ENCODE measurements around the gene CASS4. TPM values are rescaled to one million over a fixed set of nuclear protein-coding genes. Genes with fewer than 3 reads are reported as not detected.

Gene CASS4
- total RNA-seq, 1 donor from 2014 or later = 0.56 TPM

DNA sequence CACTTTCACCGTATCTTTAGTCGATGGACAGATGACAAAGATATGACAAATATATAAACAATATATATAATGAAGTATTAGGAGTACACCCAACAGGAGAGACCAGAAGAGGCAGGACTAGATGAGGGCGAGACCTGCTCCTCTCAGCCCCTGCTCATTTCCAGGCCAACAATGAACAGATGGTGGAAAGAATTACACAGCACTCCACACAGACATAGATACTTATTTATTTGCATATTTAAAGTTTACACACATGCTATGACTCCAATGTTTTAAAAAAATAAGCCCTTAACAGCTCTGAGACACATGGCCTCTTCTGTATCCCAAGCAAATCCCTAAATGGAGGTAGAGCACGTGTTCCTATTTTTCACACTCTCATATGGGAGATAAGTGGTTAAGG, 42.9 kb upstream of the CASS4 start:
- TF ChIP-seq, protein P1, sequence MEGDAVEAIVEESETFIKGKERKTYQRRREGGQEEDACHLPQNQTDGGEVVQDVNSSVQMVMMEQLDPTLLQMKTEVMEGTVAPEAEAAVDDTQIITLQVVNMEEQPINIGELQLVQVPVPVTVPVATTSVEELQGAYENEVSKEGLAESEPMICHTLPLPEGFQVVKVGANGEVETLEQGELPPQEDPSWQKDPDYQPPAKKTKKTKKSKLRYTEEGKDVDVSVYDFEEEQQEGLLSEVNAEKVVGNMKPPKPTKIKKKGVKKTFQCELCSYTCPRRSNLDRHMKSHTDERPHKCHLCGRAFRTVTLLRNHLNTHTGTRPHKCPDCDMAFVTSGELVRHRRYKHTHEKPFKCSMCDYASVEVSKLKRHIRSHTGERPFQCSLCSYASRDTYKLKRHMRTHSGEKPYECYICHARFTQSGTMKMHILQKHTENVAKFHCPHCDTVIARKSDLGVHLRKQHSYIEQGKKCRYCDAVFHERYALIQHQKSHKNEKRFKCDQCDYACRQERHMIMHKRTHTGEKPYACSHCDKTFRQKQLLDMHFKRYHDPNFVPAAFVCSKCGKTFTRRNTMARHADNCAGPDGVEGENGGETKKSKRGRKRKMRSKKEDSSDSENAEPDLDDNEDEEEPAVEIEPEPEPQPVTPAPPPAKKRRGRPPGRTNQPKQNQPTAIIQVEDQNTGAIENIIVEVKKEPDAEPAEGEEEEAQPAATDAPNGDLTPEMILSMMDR (conservative IDR thresholded peaks at IDR 0.05) = no peak
- Mint-ChIP-seq H3K27me3 (no peaks in the 10 kb centered on the region), H3K4me1 (ENCODE audit: unreplicated experiment) (no peaks in the 10 kb centered on the region), H3K36me3 (peaks cover 22% of the 10 kb centered on the region), H3K9me3 (no peaks in the 10 kb centered on the region), H3K27ac (no peak overlapping the region), H3K4me3 (no peak overlapping the region)
- no peak for DNase-seq (ENCODE audit: extremely low spot score, unreplicated experiment)

DNA sequence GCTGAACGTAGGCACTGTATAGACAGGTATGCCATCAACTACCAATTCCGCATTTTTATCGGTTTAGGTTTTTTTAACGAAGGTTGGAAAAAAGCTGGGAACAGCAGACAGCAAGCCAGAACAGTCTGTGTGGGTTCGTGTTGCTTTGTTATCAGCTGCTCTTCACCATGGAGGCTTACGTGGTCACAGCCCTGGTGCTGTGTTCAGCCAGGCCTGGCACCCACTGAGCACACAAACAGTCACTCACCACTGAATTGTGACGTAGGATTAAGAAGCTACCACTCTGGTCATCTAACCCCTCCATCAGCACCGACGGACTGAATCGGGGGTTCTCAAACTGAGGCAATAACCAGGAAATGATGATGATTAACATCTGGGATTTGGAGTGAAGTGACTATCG, 40.1 kb upstream of the CASS4 start:
- no peak overlapping the region for H3K4me3 Mint-ChIP-seq
- no peaks in the 10 kb centered on the region for H3K27me3 Mint-ChIP-seq
- no peak overlapping the region for H3K27ac Mint-ChIP-seq
- H3K4me1 Mint-ChIP-seq (ENCODE audit: unreplicated experiment) = no peaks in the 10 kb centered on the region
- TF ChIP-seq, protein P1 (conservative IDR thresholded peaks at IDR 0.05) = no peak
- DNase-seq (ENCODE audit: extremely low spot score, unreplicated experiment) = no peak
- no peaks in the 10 kb centered on the region for H3K9me3 Mint-ChIP-seq
- peaks cover 14% of the 10 kb centered on the region for H3K36me3 Mint-ChIP-seq

DNA sequence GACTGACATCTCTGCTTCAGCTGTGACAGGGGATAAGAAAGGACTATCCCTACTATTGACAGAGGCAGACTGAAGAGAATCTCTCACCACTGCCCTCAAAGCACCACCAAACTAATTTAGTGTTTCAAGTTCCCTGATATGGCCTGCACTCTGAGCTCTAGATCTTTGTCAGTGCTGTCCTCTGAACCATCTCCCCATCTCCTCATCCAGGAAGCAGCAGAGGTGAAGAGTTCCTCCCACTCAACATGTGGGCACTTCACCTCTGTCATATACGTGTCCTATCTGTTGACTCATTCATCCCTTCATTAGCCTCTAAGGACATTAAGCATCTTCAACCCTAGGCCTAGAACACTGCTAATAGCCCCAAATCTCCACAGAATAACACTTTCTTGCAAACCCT, 39.2 kb upstream of the CASS4 start:
- Mint-ChIP-seq H3K36me3 (peaks cover 12% of the 10 kb centered on the region), H3K9me3 (no peaks in the 10 kb centered on the region), H3K27ac (no peak overlapping the region), H3K27me3 (no peaks in the 10 kb centered on the region), H3K4me3 (no peak overlapping the region), H3K4me1 (ENCODE audit: unreplicated experiment) (no peaks in the 10 kb centered on the region)
- DNase-seq (ENCODE audit: extremely low spot score, unreplicated experiment) = no peak
- TF ChIP-seq, protein P1 (conservative IDR thresholded peaks at IDR 0.05) = no peak

DNA sequence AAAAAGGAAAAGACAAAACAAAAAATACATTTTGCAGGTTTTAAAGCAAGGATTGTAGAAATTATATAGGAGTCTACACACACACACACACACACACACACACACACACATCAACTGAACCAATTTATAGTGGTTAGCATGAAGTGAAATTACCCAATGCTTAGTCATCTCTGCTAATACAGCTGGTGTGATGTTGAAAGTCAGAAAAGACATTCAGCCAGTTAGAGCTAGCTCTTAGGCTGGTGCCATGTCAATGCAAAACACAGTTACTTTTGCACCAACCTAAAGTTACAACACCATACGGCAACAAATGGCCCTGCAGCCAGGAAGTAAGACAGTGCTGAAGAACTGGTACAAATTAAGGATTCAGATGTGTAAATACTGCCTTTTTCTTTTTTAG, 38.1 kb upstream of the CASS4 start:
- TF ChIP-seq, protein P1 (conservative IDR thresholded peaks at IDR 0.05) = no peak
- Mint-ChIP-seq H3K36me3 (peaks cover 20% of the 10 kb centered on the region), H3K9me3 (no peaks in the 10 kb centered on the region), H3K4me1 (ENCODE audit: unreplicated experiment) (no peaks in the 10 kb centered on the region), H3K27ac (no peak overlapping the region), H3K27me3 (no peaks in the 10 kb centered on the region), H3K4me3 (no peak overlapping the region)
- no peak for DNase-seq (ENCODE audit: extremely low spot score, unreplicated experiment)

DNA sequence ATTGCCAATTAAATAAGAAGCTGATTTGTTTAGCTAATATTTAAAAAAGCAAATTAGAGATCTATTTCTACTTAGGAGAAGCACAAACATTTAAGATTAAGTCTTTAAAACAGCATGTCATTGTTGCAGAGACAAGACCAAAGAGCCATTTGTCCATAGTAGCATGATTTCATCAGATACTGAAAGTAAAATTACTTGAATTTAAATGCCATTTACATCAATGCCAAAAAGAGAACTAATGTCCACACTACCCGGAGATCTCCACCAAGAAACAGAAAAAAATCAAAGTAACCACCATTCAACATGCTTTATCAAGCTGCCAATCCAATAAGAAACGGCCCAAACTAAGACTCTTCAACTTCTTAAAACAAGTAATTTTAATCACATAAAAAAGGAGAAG, 35.7 kb upstream of the CASS4 start:
- no peaks in the 10 kb centered on the region for H3K4me1 Mint-ChIP-seq (ENCODE audit: unreplicated experiment)
- H3K36me3 Mint-ChIP-seq = peaks cover 20% of the 10 kb centered on the region
- DNase-seq (ENCODE audit: extremely low spot score, unreplicated experiment) = no peak
- H3K4me3 Mint-ChIP-seq = no peak overlapping the region
- TF ChIP-seq, protein P1 (conservative IDR thresholded peaks at IDR 0.05) = no peak
- H3K27me3 Mint-ChIP-seq = no peaks in the 10 kb centered on the region
- H3K27ac Mint-ChIP-seq = no peak overlapping the region
- no peaks in the 10 kb centered on the region for H3K9me3 Mint-ChIP-seq

DNA sequence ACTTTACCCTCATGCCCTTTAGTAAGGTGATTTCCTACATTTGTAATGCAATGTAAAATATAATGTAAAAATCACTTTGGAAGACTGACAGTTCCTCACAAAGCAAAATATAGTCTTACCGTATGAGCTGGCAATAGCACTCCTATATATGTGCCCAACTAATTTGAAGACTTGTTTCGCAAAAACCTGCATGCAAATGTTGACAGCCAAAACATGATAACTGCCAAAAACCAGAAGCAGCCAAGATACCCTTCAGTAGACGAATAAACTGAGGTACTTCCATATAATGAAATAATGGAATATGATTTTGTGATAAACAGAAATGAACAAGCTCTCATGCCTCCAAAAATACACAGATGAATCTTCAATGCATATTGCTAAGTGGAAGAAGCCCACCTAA, 33.7 kb upstream of the CASS4 start:
- Mint-ChIP-seq H3K36me3 (peaks cover 13% of the 10 kb centered on the region), H3K4me1 (ENCODE audit: unreplicated experiment) (no peaks in the 10 kb centered on the region), H3K9me3 (no peaks in the 10 kb centered on the region), H3K27me3 (no peaks in the 10 kb centered on the region), H3K27ac (no peak overlapping the region), H3K4me3 (no peak overlapping the region)
- DNase-seq (ENCODE audit: extremely low spot score, unreplicated experiment) = no peak
- TF ChIP-seq, protein P1 (conservative IDR thresholded peaks at IDR 0.05) = no peak
